HFFc6 (cell line): ENCODE measurements around the gene PTPN4. TPM values are rescaled to one million over a fixed set of nuclear protein-coding genes. Genes with fewer than 3 reads are reported as not detected.
"Not testable (repeated sequence)": the region's sequence is repeated elsewhere in the genome, so short reads cannot be mapped to it uniquely, and the experiment has no call there.

Experiments used
- DNase-seq: peaks from one replicate; pipeline ENCODE4 v3.0.0-alpha.2; 2018
- H3K27ac Mint-ChIP-seq: 2 replicates; pipeline ENCODE4 v1.8.0; 2020; ENCODE audit warnings: mild to moderate bottlenecking, mixed read lengths
- H3K27me3 Mint-ChIP-seq: 2 replicates; pipeline ENCODE4 v1.8.0; 2021; ENCODE audit warnings: mild to moderate bottlenecking, moderate library complexity, mixed read lengths; ENCODE audit not compliant: insufficient read depth
- H3K36me3 Mint-ChIP-seq: 2 replicates; pipeline ENCODE4 v1.8.0; 2021; ENCODE audit warnings: low read depth, mixed read lengths
- H3K4me1 Mint-ChIP-seq: 2 replicates; pipeline ENCODE4 v1.8.0; 2020; ENCODE audit warnings: low read depth, mixed read lengths
- H3K4me3 Mint-ChIP-seq: 2 replicates; pipeline ENCODE4 v1.8.0; 2020; ENCODE audit warnings: mild to moderate bottlenecking, moderate library complexity, mixed read lengths
- H3K9me3 Mint-ChIP-seq: 2 replicates; pipeline ENCODE4 v1.8.0; 2020; ENCODE audit warnings: mild to moderate bottlenecking, mixed read lengths
- CTCF ChIP-seq: fragments of 200-600 bp; sonication (generic); IDR thresholded peaks from 2 replicates; pipeline ENCODE4 v1.5.0; 2021; ENCODE audit warnings: antibody characterized with exemption, mild to moderate bottlenecking
- total RNA-seq, 6 experiments: library from RNA; stranded (reverse); fragmentation: NEBNext Ultra II Directional; extraction: Animal tissue kit (Norgen Biotek cat#: 25700); gene quantifications; 2 replicates in 1 of 6; 3 replicates in 5 of 6; pipeline ENCODE4 v1.2.3, GENCODE V29; 2021

Gene PTPN4
- total RNA-seq, 6 experiments from 2014 or later, result 12.0 to 20.3 (median 14.8) TPM

DNA sequence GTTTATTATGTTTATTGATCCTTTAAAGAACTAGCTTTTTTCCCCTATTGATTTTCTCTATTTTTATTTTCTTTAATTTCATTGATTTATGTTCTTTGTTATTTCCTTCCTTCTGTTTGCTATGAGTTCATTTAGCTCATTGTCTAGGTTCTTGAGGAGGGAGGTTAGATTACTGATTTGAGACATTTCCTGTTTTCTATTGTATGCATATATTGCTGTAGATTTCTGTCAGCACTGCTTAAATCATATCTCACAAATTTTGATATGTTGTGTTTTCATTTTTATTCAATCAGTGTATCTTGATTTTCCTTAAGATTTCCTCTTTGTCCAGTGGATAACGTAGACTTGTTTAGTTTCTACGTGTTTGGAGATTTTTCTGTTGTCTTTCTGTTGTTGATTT is 43.4 kb downstream of the PTPN4 start:
- Mint-ChIP-seq H3K36me3 (peaks cover 31% of the 10 kb centered on the region), H3K4me3 (no peak overlapping the region), H3K27me3 (no peaks in the 10 kb centered on the region; the same call in 1 of the 2 replicates), H3K9me3 (peaks cover 16% of the 10 kb centered on the region), H3K27ac (no peak overlapping the region), H3K4me1 (peaks cover 14% of the 10 kb centered on the region)
- TF ChIP-seq CTCF, result no peak
- no peak for DNase-seq

GRCh38 chr2:119804409-119804808 is 44.7 kb downstream of the PTPN4 start:
- H3K27me3 Mint-ChIP-seq, H3K27ac Mint-ChIP-seq, H3K4me3 Mint-ChIP-seq, DNase-seq: not testable (repeated sequence)
- peaks cover 16% of the 10 kb centered on the region for H3K9me3 Mint-ChIP-seq
- peaks cover 31% of the 10 kb centered on the region for H3K36me3 Mint-ChIP-seq
- H3K4me1 Mint-ChIP-seq, result peaks cover 27% of the 10 kb centered on the region

DNA sequence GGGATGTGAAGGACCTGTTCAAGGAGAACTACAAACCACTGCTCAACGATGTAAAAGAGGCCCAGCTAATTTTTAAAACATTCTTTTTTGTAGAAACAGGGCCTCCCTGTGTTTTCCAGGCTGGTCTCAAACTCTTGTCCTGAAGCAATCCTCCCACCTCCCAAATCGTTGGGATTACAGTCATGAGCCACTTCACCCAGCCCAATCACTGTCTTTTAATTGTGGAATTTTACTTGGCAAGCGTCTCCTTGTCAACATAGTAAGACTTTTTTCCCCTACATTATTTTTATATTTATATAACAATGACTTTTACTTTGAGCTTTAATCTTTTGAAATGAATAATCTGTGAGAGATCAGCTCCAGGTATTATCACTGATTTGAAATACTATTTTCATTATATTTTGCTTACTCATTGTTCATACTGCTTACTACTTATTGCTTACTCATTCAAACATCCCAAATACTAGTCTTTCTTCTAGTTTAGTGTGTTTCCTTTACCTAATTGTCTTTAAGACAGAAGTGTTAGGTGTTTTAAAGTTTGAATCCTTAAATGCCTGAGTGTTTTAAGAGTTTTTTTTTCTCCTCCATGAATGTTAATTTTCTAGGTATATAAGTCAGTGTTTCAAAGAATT is 48.9 kb downstream of the PTPN4 start:
- peaks cover 31% of the 10 kb centered on the region for H3K36me3 Mint-ChIP-seq
- TF ChIP-seq CTCF, result no peak
- H3K4me3 Mint-ChIP-seq, result peak overlapping the region; percentile 77
- no peak for DNase-seq
- H3K27ac Mint-ChIP-seq, result peak overlapping the region; percentile 84
- peaks cover 43% of the 10 kb centered on the region for H3K4me1 Mint-ChIP-seq
- H3K9me3 Mint-ChIP-seq, result peaks cover 16% of the 10 kb centered on the region
- no peaks in the 10 kb centered on the region; the same call in 1 of the 2 replicates for H3K27me3 Mint-ChIP-seq

GRCh38 chr2:119809339-119810048 is 49.8 kb downstream of the PTPN4 start:
- H3K9me3 Mint-ChIP-seq, result peaks cover 13% of the 10 kb centered on the region
- H3K4me1 Mint-ChIP-seq, result peaks cover 43% of the 10 kb centered on the region
- peak; percentile 54 for DNase-seq
- H3K27me3 Mint-ChIP-seq, result no peaks in the 10 kb centered on the region; the same call in 1 of the 2 replicates
- peak overlapping the region; percentile 77 for H3K4me3 Mint-ChIP-seq
- H3K27ac Mint-ChIP-seq, result peak overlapping the region; percentile 84
- peaks cover 23% of the 10 kb centered on the region for H3K36me3 Mint-ChIP-seq
- TF ChIP-seq CTCF, result no peak

GRCh38 chr2:119810049-119810630 is 50.4 kb downstream of the PTPN4 start:
- no peak for DNase-seq
- H3K36me3 Mint-ChIP-seq, result peaks cover 16% of the 10 kb centered on the region
- H3K27me3 Mint-ChIP-seq, result no peaks in the 10 kb centered on the region; the same call in 1 of the 2 replicates
- TF ChIP-seq CTCF, result no peak
- peaks cover 43% of the 10 kb centered on the region for H3K4me1 Mint-ChIP-seq
- peak overlapping the region; percentile 84 for H3K27ac Mint-ChIP-seq
- H3K9me3 Mint-ChIP-seq, result peaks cover 7% of the 10 kb centered on the region
- H3K4me3 Mint-ChIP-seq, result peak overlapping the region; percentile 77

DNA sequence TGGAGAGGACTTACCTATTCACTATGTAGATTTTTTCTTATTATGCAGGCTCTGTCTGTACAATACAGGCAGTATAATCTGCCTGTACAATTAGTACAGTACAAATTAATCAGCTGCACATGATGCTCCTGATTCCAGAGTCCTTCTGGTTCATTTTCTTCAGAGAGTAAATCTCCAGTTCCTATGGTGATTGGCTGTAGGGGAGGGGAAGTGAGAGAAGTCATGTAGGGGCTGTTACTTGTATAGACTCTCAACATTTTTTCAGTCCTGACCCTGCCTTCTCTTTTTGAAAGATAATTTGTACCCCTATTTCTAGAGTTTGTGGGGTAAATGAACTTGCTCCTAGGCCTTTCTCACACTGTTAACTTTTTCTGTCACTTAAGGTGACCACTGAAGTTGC is 54.5 kb downstream of the PTPN4 start:
- Mint-ChIP-seq H3K9me3 (no peaks in the 10 kb centered on the region), H3K27me3 (no peaks in the 10 kb centered on the region), H3K4me1 (peaks cover 23% of the 10 kb centered on the region), H3K4me3 (no peak overlapping the region), H3K36me3 (peaks cover 9% of the 10 kb centered on the region), H3K27ac (no peak overlapping the region)
- no peak for TF ChIP-seq CTCF
- DNase-seq, result no peak
